Activated T-helper 2 cell treated with anti-CD3 and anti-CD28 coated beads, Interferon-gamma antibody, Interleukin-2, Interleukin-4, amounts not matched to agents 10 μg/mL and 5 μg/mL and 100 μg/mL, durations not matched to agents 14 hours and 24 hours and 36 hours (primary cell): ENCODE measurements around the gene LEMD2. TPM values are rescaled to one million over a fixed set of nuclear protein-coding genes. Genes with fewer than 3 reads are reported as not detected.
A peak's percentile ranks its signal among the peaks of the same experiment; 100 is the strongest.

Experiments
- DNase-seq: peaks from one replicate; pipeline ENCODE4 v3.0.0; 2021; ENCODE audit warnings: low spot score
- H3K27ac Mint-ChIP-seq: one replicate; pipeline ENCODE4 v1.8.0; 2021; ENCODE audit warnings: mixed read lengths
- H3K27me3 Mint-ChIP-seq: one replicate; pipeline ENCODE4 v1.8.0; 2021; ENCODE audit warnings: low read depth, mixed read lengths
- H3K36me3 Mint-ChIP-seq: one replicate; pipeline ENCODE4 v1.8.0; 2021; ENCODE audit warnings: low read depth, mixed read lengths
- H3K4me1 Mint-ChIP-seq: one replicate; pipeline ENCODE4 v1.8.0; 2021; ENCODE audit warnings: low read depth, mixed read lengths
- H3K4me3 Mint-ChIP-seq: one replicate; pipeline ENCODE4 v1.8.0; 2021; ENCODE audit warnings: low read depth, mild to moderate bottlenecking, moderate library complexity, mixed read lengths
- H3K9me3 Mint-ChIP-seq: one replicate; pipeline ENCODE4 v1.8.0; 2021; ENCODE audit warnings: mixed read lengths
- intact Hi-C: fragments of 100-400 bp; cut with micrococcal nuclease; formaldehyde crosslinking; loops from one replicate; pipeline ENCODE4 v1.15.1; 2023
- total RNA-seq: library from RNA; stranded (reverse); gene quantifications from 2 replicates; pipeline ENCODE4 v1.2.3, GENCODE V29; 2022

The LEMD2 gene
- total RNA-seq, 1 donor from 2014 or later, result 66.2 TPM

- H3K4me1 Mint-ChIP-seq, result no peaks in the 10 kb centered on the region
- no peak for DNase-seq
- no peak overlapping the region for H3K4me3 Mint-ChIP-seq
- no peaks in the 10 kb centered on the region for H3K9me3 Mint-ChIP-seq
- no peak overlapping the region for H3K27ac Mint-ChIP-seq
- H3K36me3 Mint-ChIP-seq, result no peaks in the 10 kb centered on the region
- peaks cover 14% of the 10 kb centered on the region for H3K27me3 Mint-ChIP-seq
- intact Hi-C loops, result no loop called here
Observed at GRCh38 chr6:33799454-33800113, 10.7 kb upstream of the LEMD2 start.

GRCh38 chr6:33798343-33798848 is 9.5 kb upstream of the LEMD2 start:
- intact Hi-C loops, result no loop called here
- Mint-ChIP-seq H3K27me3 (peaks cover 16% of the 10 kb centered on the region), H3K9me3 (no peaks in the 10 kb centered on the region), H3K4me3 (no peak overlapping the region), H3K36me3 (no peaks in the 10 kb centered on the region), H3K4me1 (no peaks in the 10 kb centered on the region), H3K27ac (no peak overlapping the region)
- DNase-seq, result no peak

GRCh38 chr6:33797626-33798342 is 8.9 kb upstream of the LEMD2 start:
- H3K36me3 Mint-ChIP-seq, result no peaks in the 10 kb centered on the region

GRCh38 chr6:33794910-33795623 is 6.1 kb upstream of the LEMD2 start:
- H3K27ac Mint-ChIP-seq, result no peak overlapping the region
- H3K27me3 Mint-ChIP-seq, result peaks cover 19% of the 10 kb centered on the region
- DNase-seq, result no peak
- no peaks in the 10 kb centered on the region for H3K36me3 Mint-ChIP-seq
- intact Hi-C loops, result no loop called here
- H3K4me1 Mint-ChIP-seq, result no peaks in the 10 kb centered on the region
- no peaks in the 10 kb centered on the region for H3K9me3 Mint-ChIP-seq
- H3K4me3 Mint-ChIP-seq, result no peak overlapping the region

More at GRCh38 chr6:33797626-33798342, 8.9 kb upstream of the LEMD2 start:
- H3K27me3 Mint-ChIP-seq, result peaks cover 19% of the 10 kb centered on the region
- intact Hi-C loops, result no loop called here
- no peak overlapping the region for H3K4me3 Mint-ChIP-seq
- no peaks in the 10 kb centered on the region for H3K9me3 Mint-ChIP-seq
- no peak overlapping the region for H3K27ac Mint-ChIP-seq
- H3K4me1 Mint-ChIP-seq, result no peaks in the 10 kb centered on the region
- DNase-seq, result no peak

GRCh38 chr6:33792981-33793380 is 4.1 kb upstream of the LEMD2 start:
- intact Hi-C loops, result no loop called here
- no peak overlapping the region for H3K27ac Mint-ChIP-seq
- no peak overlapping the region for H3K4me3 Mint-ChIP-seq
- H3K4me1 Mint-ChIP-seq, result peaks cover 5% of the 10 kb centered on the region
- DNase-seq, result no peak
- peaks cover 1% of the 10 kb centered on the region for H3K36me3 Mint-ChIP-seq
- peaks cover 17% of the 10 kb centered on the region for H3K27me3 Mint-ChIP-seq
- no peaks in the 10 kb centered on the region for H3K9me3 Mint-ChIP-seq

- peaks cover 16% of the 10 kb centered on the region for H3K4me1 Mint-ChIP-seq
- H3K36me3 Mint-ChIP-seq, result peaks cover 9% of the 10 kb centered on the region
- intact Hi-C loops, result no loop called here
- DNase-seq, result no peak
- no peak overlapping the region for H3K4me3 Mint-ChIP-seq
- no peaks in the 10 kb centered on the region for H3K9me3 Mint-ChIP-seq
- H3K27me3 Mint-ChIP-seq, result peaks cover 10% of the 10 kb centered on the region
- no peak overlapping the region for H3K27ac Mint-ChIP-seq
Observed at GRCh38 chr6:33791620-33792019, 2.7 kb upstream of the LEMD2 start.

GRCh38 chr6:33790910-33791309 is 2.0 kb upstream of the LEMD2 start:
- Mint-ChIP-seq H3K27me3 (peaks cover 10% of the 10 kb centered on the region), H3K4me1 (peaks cover 23% of the 10 kb centered on the region), H3K36me3 (peaks cover 16% of the 10 kb centered on the region), H3K9me3 (no peaks in the 10 kb centered on the region), H3K4me3 (no peak overlapping the region), H3K27ac (no peak overlapping the region)
- no peak for DNase-seq
- intact Hi-C loops, result no loop called here

GRCh38 chr6:33790379-33790778 is 1.4 kb upstream of the LEMD2 start:
- Mint-ChIP-seq H3K4me3 (peak overlapping the region; percentile 63), H3K4me1 (peaks cover 28% of the 10 kb centered on the region), H3K36me3 (peaks cover 22% of the 10 kb centered on the region), H3K9me3 (no peaks in the 10 kb centered on the region), H3K27me3 (peaks cover 10% of the 10 kb centered on the region), H3K27ac (peak overlapping the region; percentile 5)
- no peak for DNase-seq
- intact Hi-C loops, result no loop called here

- Mint-ChIP-seq H3K9me3 (no peaks in the 10 kb centered on the region), H3K27me3 (peaks cover 7% of the 10 kb centered on the region), H3K36me3 (peaks cover 30% of the 10 kb centered on the region), H3K4me1 (peaks cover 34% of the 10 kb centered on the region), H3K4me3 (peak overlapping the region; percentile 74), H3K27ac (peak overlapping the region; percentile 73)
- intact Hi-C loops, result loop anchor here (2.0 to 5.0 kb wide), 2 partner anchors 79 to 113 kb away; partner anchors contain the start of gene UQCC2
- DNase-seq, result no peak
Observed at GRCh38 chr6:33789550-33789895, 593 bp upstream of the LEMD2 start.

- H3K4me1 Mint-ChIP-seq, result peaks cover 34% of the 10 kb centered on the region
- no peaks in the 10 kb centered on the region for H3K9me3 Mint-ChIP-seq
Observed at GRCh38 chr6:33787954-33788693, 806 bp downstream of the LEMD2 start.

GRCh38 chr6:33787346-33787953 is 1.5 kb downstream of the LEMD2 start:
- Mint-ChIP-seq H3K4me1 (peaks cover 34% of the 10 kb centered on the region), H3K4me3 (peak overlapping the region; percentile 92), H3K9me3 (no peaks in the 10 kb centered on the region), H3K27me3 (no peaks in the 10 kb centered on the region), H3K36me3 (peaks cover 49% of the 10 kb centered on the region), H3K27ac (peak overlapping the region; percentile 96)
- no peak for DNase-seq
- intact Hi-C loops, result loop anchor here (5.0 kb wide), 1 partner anchor 115 kb away; no protein-coding TSS in a partner anchor

More at GRCh38 chr6:33787954-33788693, 806 bp downstream of the LEMD2 start:
- intact Hi-C loops, result loop anchor here (2.0 to 5.0 kb wide), 2 partner anchors 77 to 114 kb away; partner anchors contain the start of gene UQCC2
- peak overlapping the region; percentile 92 for H3K4me3 Mint-ChIP-seq
- peaks cover 44% of the 10 kb centered on the region for H3K36me3 Mint-ChIP-seq
- peak overlapping the region; percentile 96 for H3K27ac Mint-ChIP-seq
- DNase-seq, result peak; percentile 58
- H3K27me3 Mint-ChIP-seq, result peaks cover 3% of the 10 kb centered on the region

GRCh38 chr6:33786736-33787135 is 2.2 kb downstream of the LEMD2 start:
- Mint-ChIP-seq H3K27me3 (no peaks in the 10 kb centered on the region), H3K4me3 (peak overlapping the region; percentile 92), H3K4me1 (peaks cover 34% of the 10 kb centered on the region), H3K9me3 (no peaks in the 10 kb centered on the region), H3K36me3 (peaks cover 55% of the 10 kb centered on the region), H3K27ac (peak overlapping the region; percentile 48)
- intact Hi-C loops, result loop anchor here (5.0 kb wide), 1 partner anchor 116 kb away; no protein-coding TSS in a partner anchor
- DNase-seq, result no peak
